Hematopoietic multipotent progenitor cell treated with erythropoietin and hydrocortisone succinate and interleukin-3 and kit ligand, for 17 days (in vitro differentiated cells): ENCODE data around the gene CBX2.
"Not testable (repeated sequence)": the region's sequence is repeated elsewhere in the genome, so short reads cannot be mapped to it uniquely, and the experiment has no call there.

ENCODE experiments used
- DNase-seq: peaks from one replicate; pipeline ENCODE4 v3.0.0-alpha.2; 2015; ENCODE audit warnings: low spot score

The CBX2 gene

GRCh38 chr17:79769570-79770506 lies 8.1 kb upstream of the CBX2 start:
- DNase-seq, result no peak

- no peak for DNase-seq
Observed at GRCh38 chr17:79771276-79771675, 6.7 kb upstream of the CBX2 start.

- DNase-seq, result not testable (repeated sequence)
Observed at GRCh38 chr17:79772726-79773125, 5.2 kb upstream of the CBX2 start.

GRCh38 chr17:79774561-79774975 lies 3.4 kb upstream of the CBX2 start:
- DNase-seq, result no peak

- DNase-seq, result no peak
Observed at GRCh38 chr17:79775632-79776031, 2.3 kb upstream of the CBX2 start.

GRCh38 chr17:79776376-79777119 lies 1.4 kb upstream of the CBX2 start:
- DNase-seq, result no peak

- DNase-seq, result no peak
Observed at GRCh38 chr17:79777120-79777893, 641 bp upstream of the CBX2 start.

- DNase-seq, result no peak
Observed at GRCh38 chr17:79778504-79779083, 646 bp downstream of the CBX2 start.

- DNase-seq, result no peak
Observed at GRCh38 chr17:79779084-79779529, 1.2 kb downstream of the CBX2 start.

GRCh38 chr17:79779661-79780365 lies 1.9 kb downstream of the CBX2 start:
- no peak for DNase-seq

- DNase-seq, result no peak
Observed at GRCh38 chr17:79781012-79781650, 3.2 kb downstream of the CBX2 start.

GRCh38 chr17:79781736-79782575 lies 4.0 kb downstream of the CBX2 start:
- DNase-seq, result no peak

- no peak for DNase-seq
Observed at GRCh38 chr17:79783891-79784290, 5.9 kb downstream of the CBX2 start.

GRCh38 chr17:79784353-79785016 lies 6.5 kb downstream of the CBX2 start:
- no peak for DNase-seq

GRCh38 chr17:79785017-79785899 lies 7.3 kb downstream of the CBX2 start:
- DNase-seq, result no peak

GRCh38 chr17:79785900-79786810 lies 8.2 kb downstream of the CBX2 start:
- DNase-seq, result no peak
